Measurements from ENCODE around the gene CERS6.

Gene CERS6

DNA sequence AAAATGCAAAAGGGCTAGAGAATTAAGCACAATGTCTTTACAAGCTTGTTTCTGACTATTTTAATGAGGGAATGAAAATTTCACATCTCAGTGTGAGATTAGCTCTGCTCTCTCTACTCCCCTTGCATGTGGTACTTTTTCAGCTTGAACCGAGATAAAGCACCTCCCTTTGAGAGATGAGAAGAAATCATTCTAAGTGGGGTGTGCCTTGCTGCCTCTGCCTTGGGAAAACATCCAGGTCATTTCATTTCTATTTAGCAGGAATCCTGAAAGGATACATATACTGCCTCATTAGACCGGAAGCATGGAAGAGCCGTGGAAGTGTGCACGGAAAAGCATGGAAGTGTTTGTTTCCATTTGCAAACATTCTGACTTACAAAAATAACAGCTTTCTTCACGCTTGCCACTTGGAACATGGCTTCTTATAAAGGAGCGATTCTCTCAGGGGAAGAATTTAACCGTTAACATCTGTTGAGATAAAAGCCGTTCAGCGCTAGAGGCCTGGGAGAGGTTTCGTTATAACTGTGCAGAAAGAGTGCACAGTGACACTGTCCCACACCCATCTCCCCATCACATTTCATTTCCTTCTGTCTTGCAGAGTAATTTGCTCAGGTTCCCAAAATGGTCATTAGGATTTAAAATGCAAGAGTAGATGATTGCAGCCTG is 363.1 kb downstream of the CERS6 start:
- no peak for FAIRE-seq
- DNase-seq (ENCODE audit: low spot score), result no peak

DNA sequence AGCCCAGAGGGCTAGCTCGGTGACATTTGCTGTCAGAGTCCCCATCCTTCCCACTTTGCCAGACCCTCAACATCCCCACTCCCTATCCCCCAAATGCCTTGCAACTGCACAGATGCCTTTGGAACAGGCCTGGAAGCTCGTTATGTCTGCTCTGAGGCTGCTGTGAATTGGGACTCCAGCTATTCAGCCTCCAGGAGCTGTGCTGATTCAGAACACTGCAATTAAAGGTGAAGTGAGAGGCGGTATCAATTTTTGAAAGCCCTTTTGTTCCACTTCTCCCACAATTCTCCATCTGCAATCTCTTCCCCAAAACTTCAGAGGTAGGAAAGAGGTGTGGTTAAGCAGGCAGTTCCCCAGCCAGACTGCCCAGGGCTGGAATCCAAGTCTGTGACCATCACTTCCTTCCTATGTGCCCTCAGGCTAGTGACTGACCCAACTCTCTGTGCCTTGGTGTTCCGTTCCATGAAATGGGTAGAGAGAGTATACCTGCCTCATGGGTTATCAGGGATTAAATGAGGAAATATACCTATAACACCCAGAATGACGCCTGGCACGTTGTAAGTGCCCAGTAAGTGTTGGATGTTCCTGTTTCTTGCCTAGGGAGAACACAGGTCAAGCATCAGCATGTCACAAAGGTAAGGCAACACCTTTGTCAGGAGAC is 363.9 kb downstream of the CERS6 start:
- FAIRE-seq (no peak), DNase-seq (ENCODE audit: low spot score) (no peak)

DNA sequence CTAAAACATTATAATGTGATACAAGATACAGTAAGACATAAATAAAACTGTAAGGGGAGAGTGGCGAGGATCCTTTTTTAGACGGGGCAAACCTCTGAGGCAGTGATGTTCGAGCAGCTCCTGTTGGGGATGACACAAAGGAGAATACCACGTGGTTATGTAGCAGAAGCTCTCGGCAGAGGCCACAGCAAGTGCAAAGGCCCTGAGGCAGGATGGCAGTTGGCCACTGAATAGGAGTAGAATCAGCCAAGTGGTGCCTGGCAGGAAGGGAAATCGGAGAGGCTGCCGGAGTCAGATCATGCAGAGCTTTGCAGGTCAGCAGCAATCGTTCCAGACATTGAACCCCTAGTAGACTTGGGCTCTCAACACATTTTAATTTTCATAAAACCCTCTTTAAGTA is 365.5 kb downstream of the CERS6 start:
- DNase-seq (ENCODE audit: low spot score) (no peak), FAIRE-seq (no peak)

- DNase-seq (ENCODE audit: low spot score) (no peak), FAIRE-seq (no peak)
Measured at GRCh38 chr2:168821992-168822391, 365.9 kb downstream of the CERS6 start.
